ENCODE data around the gene CDK5.

CDK5 gene

DNA sequence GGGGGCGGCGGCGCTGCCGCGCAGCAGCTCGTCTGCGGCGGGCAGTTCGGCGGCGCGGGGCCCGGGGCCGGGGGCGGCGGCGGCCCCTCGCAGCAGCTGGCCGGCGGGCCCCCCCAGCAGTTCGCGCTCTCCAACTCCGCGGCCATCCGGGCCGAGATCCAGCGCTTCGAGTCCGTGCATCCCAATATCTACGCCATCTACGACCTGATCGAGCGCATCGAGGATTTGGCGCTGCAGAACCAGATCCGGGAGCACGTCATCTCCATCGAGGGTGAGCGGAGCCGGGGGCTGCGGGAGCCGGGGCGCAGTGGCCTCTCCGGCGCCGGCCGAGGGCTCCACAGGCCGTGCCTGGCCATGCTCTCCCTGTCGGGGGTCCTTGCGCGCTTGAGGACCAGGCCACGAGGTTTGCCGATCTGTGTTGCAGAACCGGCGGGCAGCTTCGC lies 29.1 kb upstream of the CDK5 start:
- 0% methylated on average over 23 to 47 of the region's 56 CpGs for WGBS, 2 experiments (ENCODE audit: insufficient coverage in 2 of 2)
- Histone ChIP-seq H3K9me3 (ENCODE audit: control insufficient read depth, low read length) (no peaks in the 10 kb centered on the region), H3K27ac (ENCODE audit: low read depth, low read length, severe bottlenecking) (peak overlapping the region; percentile 13), H3K4me3 (ENCODE audit: extremely low read depth, insufficient read depth, low read length, poor library complexity, severe bottlenecking) (peak overlapping the region; percentile 87), H3K36me3 (ENCODE audit: control insufficient read depth, insufficient read depth, low read length) (peaks cover 15% of the 10 kb centered on the region), H3K4me1 (ENCODE audit: control insufficient read depth, insufficient read depth, low read length, poor library complexity, severe bottlenecking) (peaks cover 51% of the 10 kb centered on the region)

DNA sequence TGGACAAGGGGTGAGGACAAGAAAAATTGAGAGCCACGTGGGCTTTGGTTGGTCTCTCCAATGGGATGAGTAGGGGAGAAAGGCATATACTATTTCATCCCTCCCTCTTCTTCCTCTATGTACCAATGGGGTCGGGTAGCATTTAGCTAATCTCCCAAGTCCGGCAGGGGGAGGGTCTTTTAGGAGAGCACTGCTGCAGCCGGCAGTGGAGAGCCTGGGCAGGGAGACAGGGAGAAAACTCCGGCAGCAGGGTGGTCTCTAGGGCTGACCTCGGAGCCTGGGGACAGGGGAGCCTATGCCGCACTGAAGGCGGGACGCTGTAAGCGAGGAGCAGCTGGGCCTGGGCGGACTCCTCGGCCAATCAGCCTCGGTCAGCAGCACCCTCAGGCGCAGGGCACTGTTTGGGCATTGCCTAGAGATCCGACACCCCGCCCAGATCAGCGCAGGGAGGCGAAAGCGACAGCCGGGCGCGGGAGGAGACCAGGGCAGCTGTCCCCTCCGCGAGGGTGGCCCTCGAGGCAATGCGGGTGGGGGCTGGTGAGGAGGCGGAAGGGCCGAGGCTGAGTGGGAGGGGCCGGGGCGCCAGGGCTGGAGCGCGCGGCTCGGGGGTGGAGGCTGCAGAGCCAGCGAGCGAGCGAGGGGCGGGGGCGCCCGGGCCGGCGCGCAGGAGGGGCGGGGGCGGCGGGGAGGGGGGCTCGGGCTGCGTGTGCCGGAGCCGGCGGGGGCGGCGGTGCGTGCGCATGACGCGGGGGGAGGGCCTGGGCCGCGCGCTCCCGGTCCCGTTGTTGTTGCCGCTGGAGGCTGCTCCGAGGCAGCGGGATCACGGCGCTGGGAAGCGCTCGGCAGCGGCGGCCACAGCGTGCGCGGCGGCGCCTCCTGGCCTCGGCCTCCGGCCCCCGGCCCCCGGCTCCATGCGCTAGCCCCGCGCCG lies 28.3 kb upstream of the CDK5 start, which contains the start of gene AGAP3:
Gene AGAP3 (plus strand): TSS at position 785 of the 930 bp plus-strand sequence. CDS start 267 bp downstream, outside the sequence.
- no peaks in the 10 kb centered on the region for H3K9me3 ChIP-seq (ENCODE audit: control insufficient read depth, low read length)
- 0% methylated on average over 46 to 62 of the region's 84 CpGs for WGBS, 2 experiments (ENCODE audit: insufficient coverage in 2 of 2)
- peaks cover 50% of the 10 kb centered on the region for H3K4me1 ChIP-seq (ENCODE audit: control insufficient read depth, insufficient read depth, low read length, poor library complexity, severe bottlenecking)

DNA sequence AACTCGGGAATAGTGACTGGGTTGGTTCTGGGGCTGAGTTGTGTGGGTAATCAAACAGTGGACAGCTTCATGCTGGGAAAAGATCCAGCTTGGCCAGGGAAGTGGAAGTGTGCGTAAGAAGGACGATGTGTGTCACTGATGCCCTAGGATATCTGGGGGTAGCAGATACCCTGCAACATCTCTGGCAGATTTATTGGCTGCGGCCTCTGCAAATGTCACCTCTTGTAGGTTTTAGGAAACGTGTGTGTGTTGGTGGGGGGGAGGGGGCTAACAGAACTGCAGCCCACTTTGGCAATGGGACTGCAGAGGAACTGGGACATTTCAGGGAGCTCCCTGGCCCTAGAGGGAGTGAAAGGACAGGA lies 27.6 kb upstream of the CDK5 start:
- WGBS, 2 experiments (ENCODE audit: insufficient coverage in 2 of 2): 40 to 50% methylated on average over 4 to 5 of the region's 5 CpGs
- Histone ChIP-seq H3K27ac (ENCODE audit: low read depth, low read length, severe bottlenecking) (no peak overlapping the region), H3K4me3 (ENCODE audit: extremely low read depth, insufficient read depth, low read length, poor library complexity, severe bottlenecking) (peak overlapping the region; percentile 46), H3K9me3 (ENCODE audit: control insufficient read depth, low read length) (no peaks in the 10 kb centered on the region), H3K36me3 (ENCODE audit: control insufficient read depth, insufficient read depth, low read length) (peaks cover 13% of the 10 kb centered on the region), H3K4me1 (ENCODE audit: control insufficient read depth, insufficient read depth, low read length, poor library complexity, severe bottlenecking) (peaks cover 47% of the 10 kb centered on the region)

More for the DNA sequence above, 28.3 kb upstream of the CDK5 start, which contains the start of gene AGAP3:
- Histone ChIP-seq H3K27ac (ENCODE audit: low read depth, low read length, severe bottlenecking) (peak within 1 kb of the TSS; percentile 71), H3K36me3 (ENCODE audit: control insufficient read depth, insufficient read depth, low read length) (peaks cover 16% of the 10 kb centered on the region), H3K4me3 (ENCODE audit: extremely low read depth, insufficient read depth, low read length, poor library complexity, severe bottlenecking) (peak within 1 kb of the TSS; percentile 87)

DNA sequence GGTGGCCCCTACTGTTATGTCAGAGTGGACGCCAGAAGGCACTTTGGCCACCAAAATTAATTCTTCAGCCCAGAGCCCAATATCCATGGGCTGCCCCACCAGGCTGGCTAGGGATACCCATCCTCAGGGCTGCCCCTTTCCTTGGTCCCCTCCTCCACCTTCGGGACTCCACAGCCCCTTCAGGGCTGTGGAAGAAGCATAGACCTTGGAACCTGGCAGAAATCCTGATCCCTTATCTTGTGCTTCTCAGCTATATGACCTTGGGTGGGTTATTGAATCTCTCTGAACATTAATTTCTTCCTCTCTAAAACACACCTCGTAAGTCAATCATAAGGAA lies 26.1 kb upstream of the CDK5 start:
- Histone ChIP-seq H3K27ac (ENCODE audit: low read depth, low read length, severe bottlenecking) (no peak overlapping the region), H3K36me3 (ENCODE audit: control insufficient read depth, insufficient read depth, low read length) (peaks cover 15% of the 10 kb centered on the region), H3K4me3 (ENCODE audit: extremely low read depth, insufficient read depth, low read length, poor library complexity, severe bottlenecking) (peak overlapping the region; percentile 78), H3K4me1 (ENCODE audit: control insufficient read depth, insufficient read depth, low read length, poor library complexity, severe bottlenecking) (peaks cover 45% of the 10 kb centered on the region), H3K9me3 (ENCODE audit: control insufficient read depth, low read length) (no peaks in the 10 kb centered on the region)
- WGBS, 2 experiments (ENCODE audit: insufficient coverage in 2 of 2): 0% methylated on average over 1 of the region's 3 CpGs; no CpG with 5 or more reads in 1 of the 2 experiments

DNA sequence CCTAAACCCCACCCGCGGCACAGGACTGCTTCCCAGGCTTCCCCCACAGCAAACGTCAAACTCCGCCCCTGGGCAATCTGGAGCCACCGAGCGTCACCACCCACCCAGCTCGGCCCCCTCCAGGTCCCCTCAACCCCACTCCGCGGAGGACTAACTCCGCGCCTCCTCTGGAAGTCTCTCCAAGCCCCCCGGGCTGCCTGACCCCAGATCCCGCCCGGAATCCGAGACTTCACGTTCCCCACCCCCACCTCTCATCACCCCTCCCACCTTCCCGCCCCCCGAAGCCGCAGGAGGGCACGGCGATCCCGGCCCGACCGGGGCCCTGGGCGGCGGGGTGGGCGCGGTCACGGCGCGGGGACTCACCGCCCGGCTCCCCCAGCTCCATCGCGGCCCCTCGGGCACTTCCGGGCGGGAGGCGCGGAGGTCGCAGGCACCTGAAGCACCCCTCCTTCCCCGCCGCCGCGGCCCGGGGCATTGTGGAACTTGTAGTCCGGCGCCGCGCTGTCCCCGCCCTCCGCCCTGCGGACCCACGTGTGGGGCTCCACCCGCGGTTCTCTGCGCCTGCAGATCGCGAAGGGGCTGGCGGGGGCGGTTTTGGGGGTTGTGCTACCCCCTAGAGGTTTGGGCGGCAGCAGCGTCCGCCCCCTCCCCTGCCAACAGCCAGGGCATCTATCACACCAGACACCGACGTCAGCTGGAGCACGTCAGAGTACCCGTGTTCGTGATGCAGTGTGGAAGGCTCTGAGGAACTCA lies 25.6 kb upstream of the CDK5 start, which contains the start of gene TMUB1:
Gene TMUB1 (minus strand): TSS at position 423 of the 753 bp plus-strand sequence. CDS start 930 bp downstream, outside the sequence.
- WGBS, 2 experiments (ENCODE audit: insufficient coverage in 2 of 2): 2 to 6% methylated on average over 21 to 30 of the region's 69 CpGs
- H3K4me1 ChIP-seq (ENCODE audit: control insufficient read depth, insufficient read depth, low read length, poor library complexity, severe bottlenecking): peaks cover 47% of the 10 kb centered on the region
- peak within 1 kb of the TSS; percentile 78 for H3K4me3 ChIP-seq (ENCODE audit: extremely low read depth, insufficient read depth, low read length, poor library complexity, severe bottlenecking)
- H3K36me3 ChIP-seq (ENCODE audit: control insufficient read depth, insufficient read depth, low read length): peaks cover 17% of the 10 kb centered on the region
- H3K27ac ChIP-seq (ENCODE audit: low read depth, low read length, severe bottlenecking): no peak within 1 kb of the TSS
- no peaks in the 10 kb centered on the region for H3K9me3 ChIP-seq (ENCODE audit: control insufficient read depth, low read length)

DNA sequence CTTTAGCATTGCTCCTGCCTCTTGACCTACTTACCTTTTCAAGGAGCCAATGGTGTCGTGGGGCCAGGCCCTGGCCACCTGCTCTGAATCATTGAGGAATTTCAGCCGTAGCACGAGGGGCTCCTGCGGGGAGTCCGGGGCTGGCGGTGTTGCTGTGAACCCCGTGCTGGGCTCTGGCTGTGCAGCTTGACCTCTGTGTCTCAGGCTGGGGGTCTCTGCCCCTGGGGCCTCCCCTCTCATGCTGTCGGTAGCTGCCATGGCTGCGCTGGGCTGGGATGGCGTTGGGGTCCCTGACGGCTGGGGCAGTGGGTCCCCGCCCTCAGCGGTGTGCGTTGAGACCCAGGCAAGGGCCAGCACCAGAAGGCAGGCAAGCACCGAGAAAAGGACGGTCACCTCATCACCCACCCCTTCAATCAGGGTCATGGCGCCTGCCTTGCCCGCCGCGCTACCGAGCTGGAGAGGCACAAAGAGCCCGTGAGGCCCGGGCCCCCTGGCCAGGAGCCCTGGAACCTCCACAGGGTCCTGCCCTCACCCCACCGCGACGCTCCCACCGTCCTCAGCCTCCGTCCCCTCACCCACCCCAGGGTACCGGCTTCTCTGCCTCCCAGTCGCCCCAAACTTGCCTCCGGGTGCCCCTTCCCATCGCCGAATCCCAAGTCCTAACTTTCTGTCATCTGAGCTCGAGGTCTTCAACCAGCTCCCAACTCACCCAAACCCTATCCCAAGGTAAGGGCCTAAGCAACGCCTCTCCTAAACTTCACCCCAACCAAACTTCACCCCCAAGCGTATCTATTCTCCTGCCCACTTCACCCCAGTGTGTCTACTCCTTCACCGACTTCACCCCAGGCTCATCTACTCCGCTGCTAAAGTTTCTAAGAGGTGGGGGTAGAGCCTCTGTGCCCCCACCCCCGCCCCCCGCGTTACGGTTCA lies 24.7 kb upstream of the CDK5 start:
- peak overlapping the region; percentile 78 for H3K4me3 ChIP-seq (ENCODE audit: extremely low read depth, insufficient read depth, low read length, poor library complexity, severe bottlenecking)
- H3K9me3 ChIP-seq (ENCODE audit: control insufficient read depth, low read length): no peaks in the 10 kb centered on the region
- no peak overlapping the region for H3K27ac ChIP-seq (ENCODE audit: low read depth, low read length, severe bottlenecking)
- peaks cover 54% of the 10 kb centered on the region for H3K4me1 ChIP-seq (ENCODE audit: control insufficient read depth, insufficient read depth, low read length, poor library complexity, severe bottlenecking)
- peaks cover 20% of the 10 kb centered on the region for H3K36me3 ChIP-seq (ENCODE audit: control insufficient read depth, insufficient read depth, low read length)
- WGBS, 2 experiments (ENCODE audit: insufficient coverage in 2 of 2): 81 to 87% methylated on average over 27 to 37 of the region's 42 CpGs

DNA sequence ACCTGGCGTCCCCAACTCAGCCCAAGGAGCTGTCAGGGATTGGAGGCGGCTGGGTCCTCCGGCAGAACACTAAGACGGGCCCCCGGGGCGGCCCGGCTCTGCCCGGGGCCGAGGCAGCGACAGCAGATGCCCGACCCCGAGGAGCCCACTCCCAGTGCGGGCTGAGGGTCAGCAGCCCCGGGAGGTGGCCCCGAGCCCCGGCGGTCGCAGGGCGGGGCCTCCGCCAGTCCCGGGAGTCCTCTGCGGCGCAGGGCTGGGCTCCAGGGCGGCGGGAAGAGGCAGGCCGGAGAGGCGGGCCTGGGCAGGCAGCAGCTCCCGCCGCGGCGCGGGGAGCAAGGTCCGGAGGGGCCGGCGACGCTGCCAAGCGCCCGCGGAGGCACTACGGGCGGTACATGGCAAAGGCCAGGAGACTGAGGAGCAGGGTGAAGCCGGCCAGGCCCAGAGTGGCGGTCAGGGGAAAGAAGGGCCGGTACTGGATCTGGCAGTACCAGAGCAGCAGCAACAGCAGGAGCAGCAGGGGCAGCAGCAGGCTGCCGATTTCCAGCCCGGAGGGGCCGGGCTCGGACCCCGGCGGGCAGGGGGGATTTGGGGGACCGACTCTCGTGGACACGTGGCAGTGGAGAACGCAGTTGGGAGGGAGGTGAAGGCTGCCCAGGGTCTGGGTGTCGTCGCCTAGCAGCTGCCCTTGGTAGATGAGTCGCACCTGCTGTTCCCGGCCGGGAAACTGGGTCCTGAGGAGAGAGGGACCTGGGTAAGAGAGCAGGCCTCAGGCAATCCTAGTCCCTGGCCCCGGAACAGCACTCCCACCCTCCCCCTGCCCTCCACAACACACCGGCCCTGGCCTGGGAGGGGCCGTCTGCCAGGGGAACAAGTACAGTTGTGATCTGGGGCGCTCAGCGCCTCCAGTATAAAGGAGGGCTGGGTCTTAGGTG lies 23.7 kb upstream of the CDK5 start:
- Histone ChIP-seq H3K4me1 (ENCODE audit: control insufficient read depth, insufficient read depth, low read length, poor library complexity, severe bottlenecking) (peaks cover 54% of the 10 kb centered on the region), H3K27ac (ENCODE audit: low read depth, low read length, severe bottlenecking) (peak overlapping the region; percentile 75)

DNA sequence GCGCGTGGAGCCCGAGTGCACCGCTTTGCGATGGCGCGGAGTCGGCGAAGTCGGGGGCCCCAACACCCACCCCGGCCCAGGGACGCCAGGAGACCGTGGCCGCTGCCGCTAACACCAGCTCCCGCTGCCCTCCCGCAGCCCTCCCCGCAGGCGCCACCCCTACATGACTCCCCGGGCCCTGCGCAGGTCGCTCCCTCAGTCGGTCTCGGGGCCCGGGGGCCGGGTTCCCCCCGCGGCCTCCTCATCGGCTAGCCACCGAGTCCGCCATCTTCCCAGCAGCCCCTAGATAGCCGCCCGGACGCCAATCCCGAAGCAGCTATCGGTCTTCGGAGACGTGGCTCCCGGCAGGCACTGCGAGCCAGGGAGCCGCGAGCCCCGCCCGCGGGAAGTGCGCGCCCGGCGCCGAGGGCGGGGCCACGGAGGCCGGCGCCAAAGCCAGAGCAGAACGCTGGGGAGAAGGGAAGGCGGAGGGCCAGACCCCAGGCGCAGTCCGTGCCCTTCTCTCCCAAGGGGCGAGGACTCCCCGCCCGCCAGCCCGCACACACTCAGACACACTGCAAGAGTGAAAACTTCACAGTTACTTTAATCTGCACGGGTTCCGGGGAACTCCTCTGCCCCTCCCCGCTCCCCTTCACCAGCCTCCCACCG lies 22.9 kb upstream of the CDK5 start, which contains the start of gene FASTK:
Gene FASTK (minus strand): TSS at position 288 of the 648 bp plus-strand sequence. CDS start 43 bp downstream, at position 245.
- no peaks in the 10 kb centered on the region for H3K9me3 ChIP-seq (ENCODE audit: control insufficient read depth, low read length)
- peak within 1 kb of the TSS; percentile 78 for H3K4me3 ChIP-seq (ENCODE audit: extremely low read depth, insufficient read depth, low read length, poor library complexity, severe bottlenecking)
- WGBS, 2 experiments (ENCODE audit: insufficient coverage in 2 of 2): 0 to 1% methylated on average over 49 to 61 of the region's 66 CpGs
- peak within 1 kb of the TSS; percentile 79 for H3K27ac ChIP-seq (ENCODE audit: low read depth, low read length, severe bottlenecking)
- H3K36me3 ChIP-seq (ENCODE audit: control insufficient read depth, insufficient read depth, low read length): peaks cover 34% of the 10 kb centered on the region
- peaks cover 54% of the 10 kb centered on the region for H3K4me1 ChIP-seq (ENCODE audit: control insufficient read depth, insufficient read depth, low read length, poor library complexity, severe bottlenecking)

More for the DNA sequence above, 23.7 kb upstream of the CDK5 start:
- peaks cover 27% of the 10 kb centered on the region for H3K36me3 ChIP-seq (ENCODE audit: control insufficient read depth, insufficient read depth, low read length)
- no peaks in the 10 kb centered on the region for H3K9me3 ChIP-seq (ENCODE audit: control insufficient read depth, low read length)
- 38 to 41% methylated on average over 41 to 54 of the region's 64 CpGs for WGBS, 2 experiments (ENCODE audit: insufficient coverage in 2 of 2)
- peak overlapping the region; percentile 78 for H3K4me3 ChIP-seq (ENCODE audit: extremely low read depth, insufficient read depth, low read length, poor library complexity, severe bottlenecking)

DNA sequence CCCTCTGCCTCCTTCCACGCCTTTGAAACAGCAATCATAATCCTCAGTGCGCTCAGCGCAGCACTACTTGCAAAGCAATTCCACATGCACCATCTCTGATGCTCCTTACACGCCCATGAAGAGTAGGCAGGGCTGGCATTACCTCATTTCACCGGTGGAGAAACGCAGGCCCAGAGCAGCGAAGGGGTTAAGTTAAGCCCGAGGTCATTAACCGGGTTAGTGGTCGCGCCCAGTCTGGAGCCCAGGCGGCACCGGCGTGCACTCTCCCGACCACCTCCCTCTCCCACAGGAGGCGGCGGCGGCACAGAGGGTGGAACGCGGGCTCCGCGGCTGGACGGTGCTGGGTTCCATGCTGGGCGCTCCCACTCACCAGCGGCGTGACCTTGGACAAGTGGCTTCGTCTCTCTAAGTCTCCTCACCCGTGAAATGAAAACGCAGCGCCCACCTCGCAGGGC lies 22.4 kb upstream of the CDK5 start:
- H3K4me3 ChIP-seq (ENCODE audit: extremely low read depth, insufficient read depth, low read length, poor library complexity, severe bottlenecking): peak overlapping the region; percentile 78

More for the DNA sequence above, 22.4 kb upstream of the CDK5 start:
- 3 to 4% methylated on average over 27 to 30 of the region's 31 CpGs for WGBS, 2 experiments (ENCODE audit: insufficient coverage in 2 of 2)
- H3K27ac ChIP-seq (ENCODE audit: low read depth, low read length, severe bottlenecking): peak overlapping the region; percentile 79
- peaks cover 49% of the 10 kb centered on the region for H3K4me1 ChIP-seq (ENCODE audit: control insufficient read depth, insufficient read depth, low read length, poor library complexity, severe bottlenecking)
- no peaks in the 10 kb centered on the region for H3K9me3 ChIP-seq (ENCODE audit: control insufficient read depth, low read length)
- peaks cover 40% of the 10 kb centered on the region for H3K36me3 ChIP-seq (ENCODE audit: control insufficient read depth, insufficient read depth, low read length)

Data from mesodermal cell (in vitro differentiated cells).